ENCODE measurements around the gene CKAP4.
"Not testable (repeated sequence)": the region's sequence is repeated elsewhere in the genome, so short reads cannot be mapped to it uniquely, and the experiment has no call there.

Gene CKAP4, protein sequence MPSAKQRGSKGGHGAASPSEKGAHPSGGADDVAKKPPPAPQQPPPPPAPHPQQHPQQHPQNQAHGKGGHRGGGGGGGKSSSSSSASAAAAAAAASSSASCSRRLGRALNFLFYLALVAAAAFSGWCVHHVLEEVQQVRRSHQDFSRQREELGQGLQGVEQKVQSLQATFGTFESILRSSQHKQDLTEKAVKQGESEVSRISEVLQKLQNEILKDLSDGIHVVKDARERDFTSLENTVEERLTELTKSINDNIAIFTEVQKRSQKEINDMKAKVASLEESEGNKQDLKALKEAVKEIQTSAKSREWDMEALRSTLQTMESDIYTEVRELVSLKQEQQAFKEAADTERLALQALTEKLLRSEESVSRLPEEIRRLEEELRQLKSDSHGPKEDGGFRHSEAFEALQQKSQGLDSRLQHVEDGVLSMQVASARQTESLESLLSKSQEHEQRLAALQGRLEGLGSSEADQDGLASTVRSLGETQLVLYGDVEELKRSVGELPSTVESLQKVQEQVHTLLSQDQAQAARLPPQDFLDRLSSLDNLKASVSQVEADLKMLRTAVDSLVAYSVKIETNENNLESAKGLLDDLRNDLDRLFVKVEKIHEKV

DNA sequence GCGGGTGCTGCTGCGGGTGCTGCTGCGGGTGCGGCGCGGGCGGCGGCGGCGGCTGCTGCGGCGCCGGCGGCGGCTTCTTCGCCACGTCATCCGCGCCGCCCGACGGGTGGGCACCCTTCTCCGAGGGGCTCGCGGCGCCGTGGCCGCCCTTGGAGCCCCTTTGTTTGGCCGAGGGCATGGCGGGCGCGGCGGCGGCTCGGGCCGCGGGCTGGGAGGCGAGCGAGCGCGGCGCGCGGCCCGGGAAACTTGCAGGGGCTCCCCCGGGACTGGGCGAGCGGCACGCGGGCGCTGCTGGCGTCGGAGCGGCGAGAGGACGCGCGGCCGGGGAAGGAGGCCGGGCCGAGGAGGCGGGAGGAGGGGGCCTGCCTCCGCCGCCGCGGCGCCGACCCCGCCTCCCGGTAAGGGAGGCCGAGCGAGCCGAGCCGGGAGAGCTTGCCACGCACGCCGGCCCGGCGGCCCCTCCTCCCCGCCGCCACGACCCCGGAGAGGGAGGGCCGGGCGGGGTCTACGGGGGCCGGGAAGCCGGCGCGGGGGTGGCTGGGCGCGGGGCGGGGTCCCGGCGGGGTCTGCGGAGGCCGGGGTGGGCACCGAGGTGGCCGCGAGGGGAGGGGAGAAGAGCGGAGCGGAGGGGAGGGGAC is at the start of gene CKAP4:
CKAP4 (minus strand) TSS at position 347 of the 638 bp plus-strand sequence; CDS start at position 178, 169 bp downstream.
- DNase-seq (ENCODE audit: low read depth), result peak; percentile 78

DNA sequence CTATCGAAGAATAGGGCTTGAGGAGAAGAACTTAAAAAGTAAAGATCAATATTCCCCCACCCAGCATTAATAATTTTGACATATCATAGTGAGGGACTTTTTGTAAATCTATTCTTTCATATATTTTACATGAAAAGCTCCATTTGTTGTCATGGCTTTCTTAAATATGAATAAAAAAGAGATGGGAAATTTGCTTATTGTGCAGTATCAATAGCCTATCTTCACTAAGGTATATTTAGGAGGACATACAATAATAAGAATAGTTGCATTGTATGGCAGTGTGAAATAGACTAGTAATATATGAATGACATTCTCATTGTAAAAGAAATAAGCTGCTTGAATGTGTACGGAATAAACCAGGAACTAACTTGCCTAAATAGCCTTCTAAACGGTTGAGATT is 49.3 kb upstream of the CKAP4 start:
- DNase-seq (ENCODE audit: low read depth), result no peak

DNA sequence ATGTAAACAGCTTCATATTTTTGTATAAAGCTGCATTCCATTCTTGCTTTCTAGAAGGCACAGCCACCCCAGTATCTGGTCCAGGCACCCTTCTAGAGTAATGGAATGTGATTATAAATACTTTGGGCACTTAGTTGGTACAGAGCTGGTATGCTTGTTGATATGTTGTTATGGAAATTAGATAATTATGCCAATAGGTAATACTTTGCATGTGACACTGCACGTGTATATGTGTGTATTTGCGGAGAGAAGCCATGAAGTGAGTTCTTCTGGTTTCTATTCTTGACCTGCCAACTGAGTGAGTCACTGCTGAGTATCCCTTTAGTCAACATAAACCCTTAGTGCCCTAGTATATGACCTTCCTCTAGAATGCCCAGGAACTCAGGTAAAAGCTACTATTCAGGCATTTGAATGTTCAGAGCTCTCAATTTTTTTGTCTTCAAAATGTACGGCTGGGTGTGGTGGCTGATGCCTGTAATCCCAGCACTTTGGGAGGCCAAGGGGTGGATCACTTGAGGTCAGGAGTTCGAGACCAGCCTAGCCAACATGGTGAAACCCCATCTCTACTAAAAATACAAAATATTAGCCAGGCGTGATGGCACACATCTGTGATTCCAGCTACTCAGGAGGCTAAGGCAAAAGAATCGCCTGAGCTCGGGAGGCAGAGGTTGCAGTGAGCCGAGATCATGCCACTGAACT is 48.5 kb upstream of the CKAP4 start:
- DNase-seq (ENCODE audit: low read depth), result peak; percentile 79

DNA sequence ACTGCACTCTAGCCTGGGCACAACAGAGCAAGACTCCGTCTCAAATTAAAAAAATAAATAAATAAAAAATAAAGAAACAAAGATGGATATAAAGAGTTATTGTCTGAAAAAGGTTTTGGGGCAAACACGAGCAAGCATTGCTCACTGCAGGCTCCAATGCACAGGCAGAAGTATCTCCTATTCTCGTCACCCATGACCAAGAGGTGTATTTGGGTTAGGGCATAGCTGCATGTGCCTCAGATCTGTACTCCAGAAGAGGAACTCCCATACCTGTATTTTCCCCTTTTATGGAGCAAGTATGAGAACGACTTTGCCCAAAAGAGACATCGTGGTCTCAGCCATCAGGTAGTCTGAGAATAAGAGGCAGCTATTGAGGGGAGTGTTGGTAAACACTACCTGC is 44.5 kb upstream of the CKAP4 start:
- DNase-seq (ENCODE audit: low read depth), result no peak

DNA sequence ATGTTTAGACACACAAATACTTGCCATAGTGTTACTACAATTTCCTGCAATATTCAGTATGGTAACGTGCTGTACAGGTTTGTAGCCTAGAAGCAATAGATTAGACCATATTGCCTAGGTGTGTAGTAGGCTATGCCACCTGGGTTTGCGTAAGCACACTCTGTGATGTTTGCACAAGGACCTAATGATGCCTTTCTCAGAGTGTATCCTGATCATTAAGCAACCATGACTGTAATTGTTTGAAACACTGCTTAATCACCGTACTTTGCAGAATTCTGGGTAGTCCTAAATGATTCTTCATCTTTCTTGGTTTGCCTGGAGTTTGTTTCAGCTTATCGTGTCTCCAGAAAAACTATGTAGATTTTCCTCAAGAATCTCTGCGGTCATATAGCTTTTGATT is 43.5 kb upstream of the CKAP4 start:
- DNase-seq (ENCODE audit: low read depth), result peak; percentile 60

DNA sequence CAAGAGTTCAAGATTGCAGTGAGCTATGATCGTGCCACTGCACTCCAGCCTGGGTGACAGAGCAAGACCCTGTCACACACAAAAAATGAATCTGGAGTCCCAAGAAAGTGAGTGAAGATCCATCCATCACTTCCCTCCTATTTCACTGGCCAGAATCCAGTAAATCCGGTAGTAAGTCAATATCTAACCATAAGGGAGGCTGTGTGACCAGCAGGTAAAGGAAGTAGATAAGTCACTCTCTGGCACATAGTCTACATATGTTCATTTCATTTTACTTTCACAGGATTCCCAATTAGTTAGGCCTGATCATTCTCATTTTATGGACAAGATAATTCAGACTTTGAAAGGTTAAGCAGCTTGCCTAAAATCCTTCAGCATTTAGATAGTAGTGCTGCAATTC is 42.8 kb upstream of the CKAP4 start:
- DNase-seq (ENCODE audit: low read depth), result no peak

DNA sequence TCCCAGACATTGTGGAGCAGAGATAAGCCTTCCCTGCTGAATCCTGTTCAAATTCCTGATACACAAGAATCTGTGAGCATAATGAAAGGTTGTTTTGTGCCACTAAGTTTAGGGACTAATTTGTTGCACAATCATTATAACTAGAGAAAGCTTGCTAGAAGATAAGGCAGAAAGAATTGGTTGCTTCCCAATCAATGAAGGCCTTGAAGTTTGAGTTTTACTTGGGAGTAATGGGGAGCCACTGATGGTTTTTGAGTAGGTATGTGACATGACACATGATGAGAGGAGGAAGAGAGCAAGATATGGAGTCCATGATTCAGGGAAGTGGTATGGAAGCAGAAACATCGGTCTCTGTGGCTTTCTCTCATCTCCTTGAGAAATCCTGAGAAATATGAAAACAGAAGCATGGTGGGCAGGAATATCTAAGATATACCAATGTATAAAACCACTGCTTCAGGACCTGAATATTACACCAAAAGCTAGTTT is 41.4 kb upstream of the CKAP4 start:
- DNase-seq (ENCODE audit: low read depth), result peak; percentile 90

DNA sequence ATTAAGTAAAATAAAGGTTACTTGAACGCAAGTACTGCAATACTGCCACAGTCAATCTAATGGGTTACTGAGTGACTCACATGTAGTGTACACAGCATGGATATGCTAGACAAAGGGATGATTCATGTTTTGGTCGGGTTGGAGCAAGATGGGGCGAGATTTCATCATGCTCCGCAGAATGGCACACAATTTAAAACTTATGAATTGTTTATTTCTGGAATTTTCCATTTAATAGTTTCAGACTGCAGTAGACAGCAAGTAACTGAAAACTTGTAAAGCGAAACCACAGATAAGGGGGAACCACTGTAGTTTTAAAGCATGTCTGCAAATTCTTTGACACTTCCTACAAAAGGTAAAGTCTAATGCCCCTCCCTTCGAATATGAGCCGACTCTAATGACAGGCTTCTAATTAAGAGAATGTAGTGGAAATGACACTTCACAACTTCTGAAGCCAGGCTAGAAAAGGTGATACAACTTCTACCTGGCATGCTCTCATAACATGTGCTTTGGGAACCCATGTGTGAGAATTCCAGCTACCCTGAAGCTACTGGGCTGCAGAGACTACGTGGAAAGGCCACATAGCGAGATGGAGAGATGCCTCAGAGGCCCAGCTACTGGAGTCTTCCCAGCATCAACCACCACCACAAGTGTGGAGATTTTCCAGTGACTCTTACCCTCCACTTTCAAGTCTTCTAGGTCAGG is 40.8 kb upstream of the CKAP4 start:
- peak; percentile 96 for DNase-seq (ENCODE audit: low read depth)

DNA sequence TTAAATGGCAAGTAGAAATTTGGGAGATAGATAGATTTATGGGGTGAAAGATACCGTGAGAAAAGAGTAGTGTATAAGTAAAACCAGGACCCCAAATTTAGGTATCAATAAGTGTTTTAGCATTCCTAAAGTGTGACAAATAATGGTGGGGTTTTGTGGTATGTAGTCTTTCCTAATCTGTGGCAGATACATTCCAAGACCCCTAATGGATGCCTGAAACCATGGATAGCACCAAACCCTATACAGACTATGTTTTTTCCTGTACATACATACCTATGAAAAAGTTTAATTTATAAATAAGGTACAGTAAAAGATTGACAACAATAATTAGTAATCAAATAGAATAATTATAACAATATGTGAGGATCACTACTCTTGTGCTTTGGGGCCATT is 40.3 kb upstream of the CKAP4 start:
- DNase-seq (ENCODE audit: low read depth), result no peak

DNA sequence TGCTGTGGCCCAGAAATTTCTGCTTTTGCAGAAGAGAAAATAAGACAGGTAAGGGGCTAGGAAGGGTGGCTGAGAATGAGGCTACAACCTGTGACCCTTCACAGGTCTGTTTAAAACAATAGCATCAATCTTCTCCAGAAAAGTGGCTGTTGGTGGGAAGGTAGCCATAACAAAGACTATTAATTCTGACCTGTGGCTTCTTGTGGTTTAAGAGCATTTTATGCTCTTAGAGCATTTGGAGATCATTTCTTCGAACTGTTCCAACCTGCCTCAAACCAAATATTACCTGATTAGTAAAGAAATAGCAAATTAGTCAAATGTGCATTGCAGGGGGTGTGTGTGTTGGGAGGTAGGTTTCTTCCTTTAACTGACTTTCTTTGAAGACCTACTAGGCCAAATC is 39.5 kb upstream of the CKAP4 start:
- DNase-seq (ENCODE audit: low read depth), result no peak

DNA sequence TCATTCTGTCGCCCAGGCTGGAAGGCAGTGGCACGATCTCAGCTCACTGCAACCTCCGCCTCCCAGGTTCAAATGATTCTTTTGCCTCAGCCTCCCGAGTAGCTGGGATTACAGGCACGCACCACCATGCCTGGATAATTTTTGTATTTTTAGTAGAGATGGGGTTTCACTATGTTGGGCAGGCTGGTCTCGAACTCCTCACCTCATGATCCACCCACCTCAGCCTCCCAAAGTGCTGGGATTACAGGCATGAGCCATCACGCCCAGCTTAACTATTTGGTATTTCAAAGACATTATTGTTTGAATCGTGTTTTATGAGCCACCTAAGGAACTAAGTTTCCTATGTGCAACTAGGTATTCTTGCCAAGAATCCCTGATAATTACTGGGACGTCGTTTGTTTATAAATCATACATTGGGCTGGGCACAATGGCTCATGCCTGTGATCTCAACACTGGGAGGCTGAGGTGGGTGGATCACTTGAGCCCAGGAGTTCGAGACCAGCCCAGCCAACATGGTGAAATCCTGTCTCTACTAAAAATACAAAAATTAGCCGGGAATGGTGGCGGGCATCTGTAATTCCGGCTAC is 38.8 kb upstream of the CKAP4 start:
- not testable (repeated sequence) for DNase-seq (ENCODE audit: low read depth)

DNA sequence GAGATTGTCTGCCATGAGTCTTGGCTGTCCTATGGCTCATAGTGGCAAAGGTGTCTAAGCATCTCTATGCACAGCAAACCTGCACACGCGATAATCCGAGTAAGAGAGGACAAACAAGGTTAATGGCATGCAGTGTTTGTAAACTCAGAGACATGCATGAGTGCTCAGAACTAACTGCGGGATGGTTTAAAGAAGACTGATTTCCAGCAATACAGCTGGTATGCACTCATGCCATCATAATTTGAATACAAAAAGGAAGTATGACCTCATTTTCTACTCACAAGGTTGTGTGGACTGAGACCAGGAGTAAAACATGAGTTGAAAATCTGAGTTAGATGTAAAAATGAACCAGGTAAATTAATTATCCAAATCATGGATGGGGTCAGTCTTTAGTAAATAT is 38.2 kb upstream of the CKAP4 start:
- no peak for DNase-seq (ENCODE audit: low read depth)

DNA sequence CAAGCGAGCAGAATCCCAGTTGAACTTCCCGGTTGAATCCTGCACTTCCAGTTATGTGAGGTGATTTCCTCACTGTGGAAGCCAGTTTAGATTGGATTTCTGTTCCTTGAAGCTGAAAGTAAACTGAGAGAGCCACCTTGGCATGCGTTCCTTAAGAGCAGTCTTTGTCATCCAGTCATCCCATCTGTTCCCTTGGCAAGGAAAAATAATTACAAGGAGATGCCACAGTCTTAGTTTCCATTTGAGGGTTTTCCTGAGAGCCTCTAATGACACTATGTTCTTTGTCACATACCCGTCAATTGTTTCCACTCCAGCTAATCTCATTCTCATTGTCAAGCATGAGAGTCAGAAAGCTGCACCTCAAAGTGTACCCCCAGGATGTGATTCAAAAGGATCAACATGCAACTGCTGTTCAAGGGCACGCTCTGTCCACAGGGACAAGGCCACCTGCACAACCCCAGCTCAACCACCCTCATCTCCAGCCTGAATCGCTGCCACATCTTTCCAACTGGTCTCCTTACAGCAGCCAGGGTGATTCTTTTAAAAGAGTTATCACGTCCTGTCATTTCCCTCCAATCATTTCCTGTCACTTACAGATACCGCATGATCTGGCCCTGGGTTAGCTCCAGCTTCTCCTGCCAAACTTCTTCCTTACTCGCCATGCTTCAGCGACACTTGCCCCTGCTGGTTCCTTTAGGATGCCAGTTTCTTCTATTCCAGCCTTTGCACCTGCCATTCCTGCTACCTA is 36.7 kb upstream of the CKAP4 start:
- DNase-seq (ENCODE audit: low read depth), result no peak

DNA sequence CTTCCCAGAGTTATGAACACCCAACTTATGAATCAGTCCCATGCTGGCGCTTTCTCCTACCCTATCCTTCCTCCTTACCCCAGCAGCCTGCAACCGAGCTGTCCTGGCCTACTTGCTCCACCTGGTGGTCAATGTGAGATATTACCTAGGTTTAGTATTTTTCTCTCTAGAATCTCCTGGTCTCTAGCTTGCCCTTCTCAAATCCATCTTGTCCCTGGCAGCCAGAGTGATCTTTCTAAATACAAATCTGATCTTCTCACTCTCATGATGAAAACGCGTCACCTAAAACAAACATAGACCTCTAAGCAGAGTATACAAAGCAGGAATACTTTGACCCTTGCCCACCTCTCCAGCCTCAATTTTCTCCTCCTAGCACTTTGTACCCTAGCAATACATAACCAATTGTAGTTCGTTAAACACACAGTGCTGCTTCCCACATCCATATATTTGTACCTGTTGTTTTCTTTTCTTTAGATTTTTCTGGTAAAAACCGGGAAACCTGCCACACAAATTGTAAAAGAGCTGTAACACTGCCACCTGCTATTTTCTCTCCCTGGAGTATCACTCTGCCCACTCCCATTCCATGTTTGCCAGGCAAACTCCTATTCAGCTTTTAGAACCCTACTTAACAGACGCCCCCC is 34.8 kb upstream of the CKAP4 start:
- DNase-seq (ENCODE audit: low read depth), result peak; percentile 81

DNA sequence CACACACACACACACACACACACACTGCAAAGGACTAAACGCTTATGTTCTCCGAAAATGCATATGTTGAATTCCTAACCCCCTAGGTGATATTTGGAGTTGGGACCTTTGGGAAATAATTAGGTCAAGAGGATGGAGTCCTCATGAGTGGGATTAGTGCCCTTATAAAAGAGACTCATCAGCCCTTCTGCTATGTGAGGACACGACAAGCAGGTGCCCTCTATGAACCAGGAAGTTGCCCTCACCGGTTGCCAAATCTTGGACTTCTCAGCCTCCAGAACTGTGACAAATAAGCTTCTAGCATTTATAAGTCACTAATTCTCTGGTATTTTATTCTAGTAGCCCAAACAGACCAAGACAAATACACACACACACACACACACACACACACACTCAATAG is 34.0 kb upstream of the CKAP4 start:
- DNase-seq (ENCODE audit: low read depth), result no peak

DNA sequence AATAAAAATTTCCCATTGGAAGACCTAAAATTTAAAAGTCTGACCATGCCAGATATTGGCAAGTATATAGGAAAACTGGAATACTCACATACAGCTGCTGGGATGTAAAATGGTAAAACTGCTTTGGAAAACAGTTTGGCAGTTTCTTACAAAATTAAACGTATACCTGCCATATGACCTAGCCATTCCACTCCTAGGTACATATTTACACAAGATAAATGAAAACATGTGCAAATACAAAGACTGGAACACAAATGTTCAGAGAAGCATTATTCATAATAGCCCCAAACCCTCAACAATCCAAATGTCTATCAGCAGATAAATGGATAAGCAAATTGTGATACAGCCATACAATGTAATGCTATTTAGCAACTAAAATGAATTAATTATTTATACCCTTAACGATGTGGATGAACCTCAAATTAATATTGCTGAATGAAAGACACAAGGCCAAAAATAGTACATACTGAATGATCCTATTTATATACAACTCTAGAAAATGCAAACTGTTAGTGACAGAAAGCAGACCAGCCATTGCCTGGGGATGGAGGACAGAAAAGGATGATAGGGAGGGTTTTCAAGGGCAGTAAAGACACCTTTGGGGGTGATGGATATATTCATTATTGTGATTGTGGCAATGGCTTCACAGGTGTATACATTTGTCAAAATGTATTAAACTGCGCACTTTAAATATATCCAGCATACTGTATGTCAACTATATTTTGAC is 33.4 kb upstream of the CKAP4 start:
- DNase-seq (ENCODE audit: low read depth), result no peak

DNA sequence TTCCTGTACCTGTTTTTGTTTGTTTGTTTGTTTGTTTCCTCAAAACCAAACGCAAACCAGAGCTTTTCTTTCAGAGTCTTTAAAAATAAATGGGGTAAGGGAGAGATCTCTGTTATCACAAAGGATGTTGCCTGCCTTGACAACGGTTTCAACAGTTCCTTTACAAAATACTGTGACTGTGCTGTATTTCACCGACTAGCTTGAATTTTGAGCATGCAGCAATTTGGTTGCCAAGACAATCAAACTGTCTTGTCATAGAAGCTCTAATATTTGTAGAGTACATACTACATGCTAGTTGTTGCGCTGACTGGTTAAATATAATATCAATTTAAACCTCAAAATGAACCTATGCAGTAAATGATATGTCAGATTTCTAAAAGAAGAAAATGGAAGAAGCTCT is 32.3 kb upstream of the CKAP4 start:
- DNase-seq (ENCODE audit: low read depth), result no peak

DNA sequence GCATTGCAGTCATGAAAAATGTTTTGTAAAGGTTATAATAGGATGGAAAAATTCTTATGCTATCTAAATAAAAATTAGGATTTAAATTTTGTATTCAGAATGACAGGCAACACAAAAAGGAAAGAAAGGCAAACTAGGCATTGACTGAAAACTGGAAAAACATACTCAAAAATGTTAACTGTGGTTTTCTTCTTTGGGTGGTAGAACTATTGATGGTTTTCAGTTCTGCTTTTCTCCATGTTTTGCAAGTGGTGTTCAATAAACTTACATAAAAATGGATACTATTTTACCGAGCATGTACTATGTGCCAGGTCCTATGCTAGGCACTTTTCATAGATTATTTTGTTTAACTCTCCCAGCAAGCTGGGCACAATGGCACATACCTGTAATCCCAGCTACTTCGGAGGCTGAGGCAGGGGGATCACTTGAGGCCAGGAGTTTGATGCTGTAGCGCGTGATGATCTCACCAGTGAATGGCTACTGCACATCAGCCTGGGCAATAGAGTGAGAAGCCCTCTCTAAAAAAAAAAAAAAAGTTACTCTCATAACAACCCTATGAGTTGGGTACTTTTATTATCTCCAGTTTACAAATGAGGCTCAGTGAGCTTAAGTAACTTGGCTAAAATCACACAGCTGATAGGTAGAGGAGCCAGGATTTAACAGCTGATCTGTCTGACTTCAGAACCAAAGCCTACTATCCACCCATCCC is 28.4 kb upstream of the CKAP4 start:
- no peak for DNase-seq (ENCODE audit: low read depth)

DNA sequence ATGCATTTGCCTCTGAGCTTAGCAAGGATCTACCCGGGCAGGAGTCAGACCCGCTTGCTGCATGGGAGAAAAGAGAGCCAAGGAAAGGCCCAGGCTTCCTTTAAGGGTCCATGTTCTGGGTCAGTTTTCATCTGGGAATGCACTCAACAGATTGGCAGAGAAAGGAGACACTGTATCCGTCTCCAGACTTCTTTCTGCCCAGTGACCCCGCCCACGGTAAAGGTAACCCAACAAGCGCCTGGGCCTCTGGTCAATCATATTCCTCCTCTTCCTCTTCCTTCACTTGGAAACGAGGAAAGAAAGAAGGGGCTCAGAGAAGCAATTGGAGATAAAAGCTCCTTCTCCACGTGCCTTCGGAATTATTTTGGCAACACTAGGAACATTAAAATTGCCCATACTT is 27.6 kb upstream of the CKAP4 start:
- no peak for DNase-seq (ENCODE audit: low read depth)

All from amniotic epithelial cell (primary cell).